H1 (cell line): ENCODE data around the gene DECR2. TPM values are rescaled to one million over a fixed set of nuclear protein-coding genes. Genes with fewer than 3 reads are reported as not detected.

Source experiments
- CTCF ChIP-seq, 3 experiments: IDR thresholded peaks; 1 replicate in 2 of 3; 2 replicates in 1 of 3; pipeline versions ENCODE4 v1.5.1 to v1.6.1; 2011; ENCODE audit warnings: low read length in 3 of 3, mild to moderate bottlenecking in 3 of 3, inconsistent platforms in 2 of 3, low read depth in 1 of 3, moderate library complexity in 1 of 3; ENCODE audit not compliant: insufficient read depth in 1 of 3; ENCODE audit errors: control extremely low read depth in 1 of 3
- JUN ChIP-seq: IDR thresholded peaks from 2 replicates; pipeline ENCODE4 v1.6.1; 2011; ENCODE audit warnings: low read depth, mild to moderate bottlenecking, improper control_type of control experiment, low read length
- POLR2AphosphoS5 ChIP-seq: IDR thresholded peaks from 2 replicates; pipeline ENCODE4 v1.6.1; 2011; ENCODE audit warnings: low read depth, low read length
- POU5F1 ChIP-seq: IDR thresholded peaks from 2 replicates; pipeline ENCODE4 v1.6.1; 2011; ENCODE audit warnings: low read depth, mild to moderate bottlenecking, low read length, moderate library complexity
- polyA plus RNA-seq, 7 experiments: library from polyadenylated mRNA; depleted of rRNA in 3 of 7; stranded (reverse) in 5 of 7; unstranded in 2 of 7; fragments of >200 nt in 5 of 7; fragments of 200-250 nt in 2 of 7; gene quantifications; 1 replicate in 5 of 7; 2 replicates in 1 of 7; 4 replicates in 1 of 7; pipeline versions ENCODE4 v1.2.1 to v1.2.3, GENCODE V29; 2011 to 2013; ENCODE audit warnings: missing spikeins in 2 of 7, mixed read lengths in 2 of 7
- total RNA-seq: library from RNA; stranded (reverse); fragmentation: NEBNext Ultra II Directional; extraction: Animal tissue kit (Norgen Biotek cat#: 25700); gene quantifications from 2 replicates; pipeline ENCODE4 v1.2.1, GENCODE V29; 2021

Gene DECR2
- total and polyA plus RNA-seq, 2 of the 8 experiments (the other 6 are each of a cell fraction or from before 2014, with no cell fraction given) = 28.2 to 39.9 TPM

DNA sequence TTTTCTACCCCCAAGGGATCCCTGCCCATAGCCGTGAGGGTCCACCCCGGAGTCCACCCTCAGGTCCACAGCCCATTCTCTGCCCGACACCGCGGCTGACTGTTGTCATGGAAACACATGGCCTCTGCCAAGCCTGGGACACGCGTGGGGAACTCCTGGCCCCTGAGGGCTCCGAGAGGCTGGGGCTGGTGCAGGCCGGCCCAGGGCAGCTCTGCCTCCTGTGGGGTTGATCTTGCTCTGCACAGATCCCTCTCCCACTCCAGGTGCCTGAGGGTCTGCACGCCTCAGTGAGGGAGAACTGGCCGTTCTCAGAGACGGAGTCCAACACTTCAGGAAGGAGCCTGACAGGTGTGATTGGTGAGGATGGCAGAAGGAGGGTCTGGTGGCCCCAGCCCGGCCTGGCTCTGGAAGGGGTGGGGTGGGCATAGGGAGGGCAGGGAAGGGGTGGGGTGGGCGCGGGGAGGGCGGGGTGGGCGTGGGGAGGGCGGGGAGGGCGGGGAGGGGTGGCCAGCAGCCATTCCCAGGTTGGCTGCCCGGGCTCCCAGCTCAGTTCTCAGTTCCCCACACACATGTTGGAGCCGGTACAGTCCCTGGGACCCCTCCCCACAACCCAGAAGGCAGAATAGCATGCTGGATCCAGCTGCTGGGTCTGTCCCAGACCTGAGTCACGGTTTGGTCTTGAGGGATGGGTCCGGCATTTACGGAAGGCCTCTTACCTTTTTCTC, 37.8 kb upstream of the DECR2 start (continued):
- TF ChIP-seq CTCF (IDR thresholded peaks at IDR 0.05; ENCODE audit: control extremely low read depth in 1 of 3, insufficient read depth in 1 of 3, low read depth in 1 of 3, low read length in 3 of 3) = no peak
- no peak for TF ChIP-seq POU5F1
- TF ChIP-seq JUN = no peak
- no peak for TF ChIP-seq POLR2AphosphoS5
